Panc1 (cell line): Measurements from ENCODE around the gene NSUN6. TPM values are rescaled to one million over a fixed set of nuclear protein-coding genes. Genes with fewer than 3 reads are reported as not detected.

Source experiments
- ATAC-seq: fragments of 200-7000 bp; cut with Tn5 transposase; 2 replicates; pipeline ENCODE4 v1.9.1; 2020; ENCODE audit warnings: mild to moderate bottlenecking, moderate library complexity
- BruUV-seq: library from RNA; stranded (reverse); fragments of 400-500 nt; replicated peaks from 2 replicates; lab custom pipeline; 2021; lab: Mats Ljungman, UMichigan
- CTCF ChIA-PET: fragments of 300-600 bp; sonication (Branson Sonifier 250); formaldehyde crosslinking; loops from one replicate; lab custom pipeline; 2022; ENCODE audit warnings: antibody characterized with exemption; lab: Charles Lee
- POLR2A ChIA-PET: fragments of 300-600 bp; sonication (Branson Sonifier 250); formaldehyde crosslinking; loops from one replicate; lab custom pipeline; 2022; ENCODE audit warnings: antibody characterized with exemption; lab: Charles Lee
- DNase-seq: peaks from one replicate; pipeline ENCODE4 v3.0.0-alpha.2; 2010; ENCODE audit warnings: low read depth, low spot score
- H3K27ac ChIP-seq: 2 replicates; pipeline ENCODE4 v1.5.1; 2011; ENCODE audit warnings: mild to moderate bottlenecking, low read length, inconsistent platforms
- H3K27me3 ChIP-seq: fragments of 200-500 bp; sonication (Bioruptor generic); 2 replicates; pipeline ENCODE4 v1.6.0; 2014; ENCODE audit warnings: low read length, inconsistent platforms; ENCODE audit not compliant: control insufficient read depth, insufficient read depth
- H3K36me3 ChIP-seq: fragments of 200-500 bp; sonication (Bioruptor generic); 2 replicates; pipeline ENCODE4 v1.5.1; 2014; ENCODE audit warnings: inconsistent platforms, mild to moderate bottlenecking, low read length, moderate library complexity; ENCODE audit not compliant: control insufficient read depth, insufficient read depth
- H3K4me1 ChIP-seq: 2 replicates; pipeline ENCODE4 v1.5.1; 2011; ENCODE audit warnings: inconsistent platforms, mild to moderate bottlenecking, low read length, moderate library complexity; ENCODE audit not compliant: control insufficient read depth, insufficient read depth
- H3K4me3 ChIP-seq, 2 experiments: 2 replicates each; pipeline ENCODE4 v1.5.1; 2011 to 2012; ENCODE audit warnings: low read depth in 2 of 2, low read length in 2 of 2, mild to moderate bottlenecking in 2 of 2, inconsistent platforms in 1 of 2, moderate library complexity in 1 of 2
- H3K9me3 ChIP-seq: fragments of 200-500 bp; sonication (Bioruptor generic); 2 replicates; pipeline ENCODE4 v1.5.1; 2014; ENCODE audit warnings: low read depth, mild to moderate bottlenecking, inconsistent platforms, low read length, moderate library complexity; ENCODE audit not compliant: control insufficient read depth, insufficient read depth
- POLR2AphosphoS5 ChIP-seq: IDR thresholded peaks from 2 replicates; pipeline ENCODE4 v1.6.1; 2012; ENCODE audit warnings: mild to moderate bottlenecking, low read depth, low read length, moderate library complexity
- SIN3A ChIP-seq: IDR thresholded peaks from 2 replicates; pipeline ENCODE4 v1.6.1; 2012; ENCODE audit warnings: low read depth, mild to moderate bottlenecking, low read length, moderate library complexity, borderline replicate concordance; ENCODE audit not compliant: insufficient read depth
- TCF7L2 ChIP-seq: IDR thresholded peaks from 2 replicates; pipeline ENCODE4 v1.6.1; 2011; ENCODE audit warnings: mild to moderate bottlenecking, low read depth, low read length, inconsistent platforms
- in situ Hi-C: cut with HindIII; loops from 2 replicates; pipeline ENCODE4 v1.10.0; 2016; ENCODE audit warnings: low sequenced_read_pairs, low pct_unique_long_range_greater_than_20kb
- intact Hi-C: fragments of 100-400 bp; cut with micrococcal nuclease; formaldehyde crosslinking; loops from one replicate; pipeline ENCODE4 v1.10.0; 2022; ENCODE audit not compliant: unreplicated experiment
- total RNA-seq: library from RNA; stranded (reverse); gene quantifications from one replicate; pipeline ENCODE4 v1.2.1, GENCODE V29; 2021; ENCODE audit not compliant: unreplicated experiment
- TF ChIP-seq, protein P1 (sequence below): fragments of 450-650 bp; IDR thresholded peaks from 2 replicates; pipeline ENCODE4 v1.5.1; 2017; ENCODE audit warnings: mild to moderate bottlenecking
- TF ChIP-seq, protein P2 (sequence below), 2 experiments: IDR thresholded peaks; 2 replicates each; pipeline ENCODE4 v1.6.1; 2011 to 2012; ENCODE audit warnings: low read depth in 2 of 2, control low read depth in 1 of 2, low read length in 1 of 2, mild to moderate bottlenecking in 1 of 2, moderate library complexity in 1 of 2; ENCODE audit not compliant: insufficient read depth in 1 of 2

The NSUN6 gene
- total RNA-seq, 1 experiment from 2014 or later: 4.3 TPM

DNA sequence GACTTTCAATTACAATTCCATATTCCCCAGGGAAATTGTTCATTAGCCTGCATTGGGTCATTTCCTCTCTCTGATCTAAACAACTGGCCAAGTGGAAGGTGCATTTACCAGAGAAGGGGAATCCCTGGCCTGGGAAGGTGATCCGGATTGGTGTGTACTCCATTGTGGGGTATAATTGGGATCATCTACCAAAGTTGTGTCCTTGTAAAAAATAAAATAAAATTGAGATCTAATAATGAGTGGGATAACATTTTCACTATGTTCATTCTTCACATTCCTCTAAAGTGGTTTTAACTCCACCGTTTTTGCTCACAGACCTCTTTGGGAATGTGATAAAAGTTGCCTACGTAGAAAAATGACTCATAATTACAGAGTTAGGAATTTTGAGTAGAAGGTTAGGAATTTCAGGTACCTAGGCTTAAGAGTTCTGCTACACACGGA is 30.6 kb upstream of the NSUN6 start:
- intact Hi-C loops (no loop called here), in situ Hi-C loops (no loop called here)
- H3K9me3 ChIP-seq: no peaks in the 10 kb centered on the region
- DNase-seq: no peak
- no peak overlapping the region for H3K4me3 ChIP-seq
- H3K36me3 ChIP-seq: no peaks in the 10 kb centered on the region; the same call in 1 of the 2 replicates
- no TSS peak for BruUV-seq
- no peaks in the 10 kb centered on the region for H3K27me3 ChIP-seq
- CTCF ChIA-PET: no interaction called here
- TF ChIP-seq TCF7L2 (no peak), SIN3A (no peak), POLR2AphosphoS5 (no peak)
- TF ChIP-seq, protein P1, sequence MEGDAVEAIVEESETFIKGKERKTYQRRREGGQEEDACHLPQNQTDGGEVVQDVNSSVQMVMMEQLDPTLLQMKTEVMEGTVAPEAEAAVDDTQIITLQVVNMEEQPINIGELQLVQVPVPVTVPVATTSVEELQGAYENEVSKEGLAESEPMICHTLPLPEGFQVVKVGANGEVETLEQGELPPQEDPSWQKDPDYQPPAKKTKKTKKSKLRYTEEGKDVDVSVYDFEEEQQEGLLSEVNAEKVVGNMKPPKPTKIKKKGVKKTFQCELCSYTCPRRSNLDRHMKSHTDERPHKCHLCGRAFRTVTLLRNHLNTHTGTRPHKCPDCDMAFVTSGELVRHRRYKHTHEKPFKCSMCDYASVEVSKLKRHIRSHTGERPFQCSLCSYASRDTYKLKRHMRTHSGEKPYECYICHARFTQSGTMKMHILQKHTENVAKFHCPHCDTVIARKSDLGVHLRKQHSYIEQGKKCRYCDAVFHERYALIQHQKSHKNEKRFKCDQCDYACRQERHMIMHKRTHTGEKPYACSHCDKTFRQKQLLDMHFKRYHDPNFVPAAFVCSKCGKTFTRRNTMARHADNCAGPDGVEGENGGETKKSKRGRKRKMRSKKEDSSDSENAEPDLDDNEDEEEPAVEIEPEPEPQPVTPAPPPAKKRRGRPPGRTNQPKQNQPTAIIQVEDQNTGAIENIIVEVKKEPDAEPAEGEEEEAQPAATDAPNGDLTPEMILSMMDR: no peak
- TF ChIP-seq, protein P2, sequence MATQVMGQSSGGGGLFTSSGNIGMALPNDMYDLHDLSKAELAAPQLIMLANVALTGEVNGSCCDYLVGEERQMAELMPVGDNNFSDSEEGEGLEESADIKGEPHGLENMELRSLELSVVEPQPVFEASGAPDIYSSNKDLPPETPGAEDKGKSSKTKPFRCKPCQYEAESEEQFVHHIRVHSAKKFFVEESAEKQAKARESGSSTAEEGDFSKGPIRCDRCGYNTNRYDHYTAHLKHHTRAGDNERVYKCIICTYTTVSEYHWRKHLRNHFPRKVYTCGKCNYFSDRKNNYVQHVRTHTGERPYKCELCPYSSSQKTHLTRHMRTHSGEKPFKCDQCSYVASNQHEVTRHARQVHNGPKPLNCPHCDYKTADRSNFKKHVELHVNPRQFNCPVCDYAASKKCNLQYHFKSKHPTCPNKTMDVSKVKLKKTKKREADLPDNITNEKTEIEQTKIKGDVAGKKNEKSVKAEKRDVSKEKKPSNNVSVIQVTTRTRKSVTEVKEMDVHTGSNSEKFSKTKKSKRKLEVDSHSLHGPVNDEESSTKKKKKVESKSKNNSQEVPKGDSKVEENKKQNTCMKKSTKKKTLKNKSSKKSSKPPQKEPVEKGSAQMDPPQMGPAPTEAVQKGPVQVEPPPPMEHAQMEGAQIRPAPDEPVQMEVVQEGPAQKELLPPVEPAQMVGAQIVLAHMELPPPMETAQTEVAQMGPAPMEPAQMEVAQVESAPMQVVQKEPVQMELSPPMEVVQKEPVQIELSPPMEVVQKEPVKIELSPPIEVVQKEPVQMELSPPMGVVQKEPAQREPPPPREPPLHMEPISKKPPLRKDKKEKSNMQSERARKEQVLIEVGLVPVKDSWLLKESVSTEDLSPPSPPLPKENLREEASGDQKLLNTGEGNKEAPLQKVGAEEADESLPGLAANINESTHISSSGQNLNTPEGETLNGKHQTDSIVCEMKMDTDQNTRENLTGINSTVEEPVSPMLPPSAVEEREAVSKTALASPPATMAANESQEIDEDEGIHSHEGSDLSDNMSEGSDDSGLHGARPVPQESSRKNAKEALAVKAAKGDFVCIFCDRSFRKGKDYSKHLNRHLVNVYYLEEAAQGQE (IDR thresholded peaks at IDR 0.05; ENCODE audit: insufficient read depth in 1 of 2, low read depth in 2 of 2, low read length in 1 of 2): no peak
- POLR2A ChIA-PET: no interaction called here
- no peak overlapping the region for H3K27ac ChIP-seq
- ATAC-seq: no peak
- H3K4me1 ChIP-seq: no peaks in the 10 kb centered on the region

DNA sequence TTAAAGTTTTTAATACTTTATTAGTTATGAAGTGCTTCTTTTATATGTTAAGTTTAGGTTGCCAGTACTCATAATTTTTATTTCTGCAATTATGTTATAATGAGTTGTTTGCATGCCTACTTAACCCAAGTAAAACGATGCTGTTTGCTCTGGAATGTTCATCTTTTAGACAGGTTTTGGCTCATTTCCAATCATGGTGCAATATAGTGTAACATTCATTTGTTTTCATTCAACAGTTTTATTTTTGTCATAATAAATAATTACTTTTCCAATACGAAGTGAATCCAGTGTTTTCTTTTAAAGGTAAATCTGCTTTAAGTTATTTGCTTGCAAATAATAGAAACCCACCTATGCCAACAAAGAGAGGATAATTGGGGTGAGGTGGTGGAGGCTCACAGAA is 30.0 kb upstream of the NSUN6 start:
- in situ Hi-C loops (no loop called here), intact Hi-C loops (no loop called here)
- ATAC-seq (no peak), DNase-seq (no peak)
- TF ChIP-seq TCF7L2 (no peak), POLR2AphosphoS5 (no peak), SIN3A (no peak)
- TF ChIP-seq, protein P2 (IDR thresholded peaks at IDR 0.05; ENCODE audit: insufficient read depth in 1 of 2, low read depth in 2 of 2, low read length in 1 of 2): no peak
- TF ChIP-seq, protein P1: no peak
- CTCF ChIA-PET: no interaction called here
- Histone ChIP-seq H3K4me3 (no peak overlapping the region), H3K4me1 (no peaks in the 10 kb centered on the region), H3K9me3 (no peaks in the 10 kb centered on the region), H3K27me3 (no peaks in the 10 kb centered on the region), H3K36me3 (no peaks in the 10 kb centered on the region; the same call in 1 of the 2 replicates), H3K27ac (no peak overlapping the region)
- POLR2A ChIA-PET: no interaction called here
- no TSS peak for BruUV-seq
